Activated CD8-positive, alpha-beta memory T cell treated with anti-CD3 and anti-CD28 coated beads for 36 hours (primary cell): ENCODE measurements around the gene BCCIP. TPM values are rescaled to one million over a fixed set of nuclear protein-coding genes. Genes with fewer than 3 reads are reported as not detected.

Source experiments
- CTCF ChIA-PET: fragments of 350-600 bp; sonication (Branson Sonifier 250); formaldehyde crosslinking; loops from one replicate; lab custom pipeline; 2021; ENCODE audit warnings: antibody characterized with exemption; lab: Charles Lee
- POLR2A ChIA-PET: fragments of 350-600 bp; sonication (Branson Sonifier 250); formaldehyde crosslinking; loops from one replicate; lab custom pipeline; 2021; ENCODE audit warnings: antibody characterized with exemption; lab: Charles Lee
- total RNA-seq, 2 experiments: library from RNA; stranded (reverse); gene quantifications; one replicate each; pipeline ENCODE4 v1.2.3, GENCODE V29; 2021

The BCCIP gene
- total RNA-seq = 100 to 1,000 TPM; 137 to 141 TPM

DNA sequence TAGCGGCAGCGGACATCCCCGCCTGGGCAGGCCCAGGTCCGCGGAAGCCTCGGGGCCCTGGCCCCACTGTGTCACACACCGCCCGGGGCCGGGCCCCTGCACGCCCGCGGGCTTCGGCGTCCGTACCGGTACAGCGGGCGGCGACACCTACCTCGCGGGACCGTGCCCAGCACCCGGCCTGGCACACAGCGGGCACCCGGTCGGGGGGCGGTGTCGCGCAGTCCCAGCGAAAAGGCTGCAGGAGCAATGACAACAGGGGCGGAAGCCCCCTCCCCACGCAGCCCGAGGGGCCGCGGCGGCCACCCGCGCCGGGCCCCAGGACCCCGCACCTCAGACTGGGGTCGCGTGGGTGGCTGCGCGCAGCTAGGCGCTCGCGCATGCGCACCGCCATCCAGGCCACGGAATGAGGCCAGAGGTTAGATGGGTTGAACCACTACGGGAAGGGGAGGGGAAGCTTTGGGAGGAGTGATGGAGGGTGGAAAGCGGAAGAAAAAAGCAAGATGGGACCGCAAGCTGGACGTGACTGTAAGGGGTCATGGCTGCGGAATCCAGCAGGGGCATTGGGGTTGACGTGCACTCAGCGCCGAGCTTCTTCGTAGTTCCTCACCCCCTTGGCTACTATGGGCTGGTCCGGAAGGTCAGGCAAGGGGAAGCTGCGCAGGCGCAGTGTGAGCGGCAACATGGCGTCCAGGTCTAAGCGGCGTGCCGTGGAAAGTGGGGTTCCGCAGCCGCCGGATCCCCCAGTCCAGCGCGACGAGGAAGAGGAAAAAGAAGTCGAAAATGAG, at the start of gene BCCIP, which contains the start of gene UROS:
BCCIP (plus strand) TSS at position 669 of the 785 bp plus-strand sequence; CDS start at position 681, 12 bp downstream.
UROS (minus strand) TSS at position 381 of the 785 bp plus-strand sequence. CDS start 6,759 bp downstream, outside the sequence.
- ChIA-PET CTCF (interaction anchor here (0.7 kb wide), 1 partner anchor 33 kb away, joined by 3 read pairs; no protein-coding TSS in a partner anchor), POLR2A (interaction anchor here (0.5 to 2.4 kb wide), 3 partner anchors 9 to 1041 kb away, joined by 4 to 13 read pairs (median 5); partner anchors contain the start of gene EDRF1)

DNA sequence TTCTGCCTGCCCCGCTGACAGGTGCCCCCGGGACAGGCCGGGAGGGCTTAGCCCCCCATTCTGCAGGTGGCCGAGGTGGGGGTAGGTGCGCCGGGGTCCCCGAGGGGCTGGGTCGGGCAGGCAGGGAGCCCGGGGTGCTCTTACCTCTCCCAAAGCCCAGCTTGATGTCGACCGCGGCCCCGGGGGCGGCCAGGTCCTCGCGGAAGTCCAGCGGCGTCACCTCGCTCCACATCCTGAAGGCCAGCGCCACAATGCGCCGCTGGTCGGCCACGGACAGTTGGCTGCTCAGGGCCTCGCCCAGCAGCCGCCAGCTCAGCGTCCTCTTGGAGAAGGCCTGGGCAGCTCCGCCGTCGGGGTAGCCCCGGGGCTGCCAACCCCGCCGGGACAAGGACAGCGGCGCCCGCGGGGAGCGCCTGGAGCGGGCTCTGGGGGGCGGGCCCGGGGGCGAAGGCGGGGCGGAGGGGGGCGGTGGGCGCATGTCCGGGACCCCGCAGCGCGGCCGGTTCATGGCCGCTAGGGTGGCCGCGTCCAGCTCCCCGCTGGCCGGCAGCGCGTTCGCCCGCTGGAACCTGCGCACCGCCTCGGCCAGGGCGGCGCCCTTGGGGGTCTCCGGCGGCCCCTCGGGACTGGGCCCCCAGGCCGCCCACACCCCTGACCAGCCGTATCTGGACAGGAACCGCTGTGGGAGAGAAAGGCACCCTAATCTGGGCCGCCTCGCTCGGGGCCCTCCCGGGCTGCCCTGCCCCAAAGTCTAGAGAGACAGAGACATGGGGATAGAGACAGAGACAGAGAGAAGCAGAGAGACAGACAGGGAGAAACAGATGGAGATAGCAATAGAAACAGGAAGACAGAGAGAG, 49.4 kb upstream of the BCCIP start:
- ChIA-PET POLR2A (no interaction called here), CTCF (no interaction called here)

DNA sequence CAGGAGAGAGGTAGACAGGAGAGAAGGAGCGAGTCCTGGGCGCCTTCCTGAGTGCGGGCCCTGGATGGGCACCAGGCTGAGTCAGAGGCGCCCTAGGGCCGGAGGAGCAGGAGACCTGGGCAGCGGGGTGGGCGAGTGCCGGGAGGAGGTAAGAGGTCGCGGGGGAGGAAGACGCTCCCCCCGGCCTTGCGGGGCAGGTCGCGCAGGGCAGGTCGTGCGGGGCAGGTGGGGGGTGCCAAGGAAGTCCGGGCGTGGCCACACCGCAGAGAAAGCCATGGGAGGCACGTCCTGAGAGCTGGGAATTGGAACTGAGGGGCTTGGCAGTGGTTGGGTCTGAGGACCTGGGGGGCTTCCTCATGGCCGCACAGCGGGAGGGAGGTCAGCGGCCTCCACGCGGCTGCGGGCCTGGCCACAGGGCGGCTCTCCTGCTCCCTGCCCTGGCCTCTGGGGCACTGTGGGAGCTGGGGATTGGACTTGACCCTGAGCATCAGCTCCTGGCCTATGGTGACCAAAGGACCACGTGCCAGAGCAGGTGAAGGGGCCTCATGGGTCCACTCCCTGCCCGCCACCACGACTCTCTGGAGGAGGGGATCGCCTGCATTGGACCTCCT, 48.7 kb upstream of the BCCIP start:
- CTCF ChIA-PET = no interaction called here
- POLR2A ChIA-PET = no interaction called here

DNA sequence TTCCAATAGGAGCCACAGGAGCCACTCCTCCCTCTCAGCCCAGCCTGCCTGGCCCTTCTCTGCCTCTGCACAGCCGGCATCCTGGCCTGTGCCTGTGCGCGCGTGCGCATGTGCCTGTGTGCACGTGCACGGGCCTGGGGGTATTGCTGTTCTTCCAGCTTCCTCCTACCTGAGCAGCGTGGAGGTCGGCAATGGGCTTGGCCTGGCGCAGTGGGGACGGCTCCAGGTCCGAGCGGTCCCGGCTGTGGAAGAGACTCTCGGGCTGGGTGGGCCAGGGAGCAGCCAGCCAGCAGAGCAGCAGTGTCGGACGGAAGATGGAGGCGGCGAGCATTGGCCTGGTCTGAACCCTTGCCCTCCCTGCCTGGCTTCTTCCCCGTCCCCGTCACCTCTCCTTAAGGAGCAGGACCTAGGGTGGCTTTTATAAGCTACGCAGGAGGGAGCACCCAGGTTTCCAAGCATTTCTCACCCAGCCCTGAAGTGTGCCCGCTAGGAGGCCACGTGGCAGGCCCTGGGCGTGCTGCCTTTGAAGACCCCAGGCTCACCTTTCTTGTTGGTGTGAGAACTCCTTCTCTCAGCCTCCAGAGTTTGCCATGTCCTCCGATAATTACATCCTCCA, 47.7 kb upstream of the BCCIP start, which contains the start of gene MMP21:
MMP21 (minus strand) TSS at position 331 of the 616 bp plus-strand sequence; CDS start at position 331, 0 bp downstream.
- POLR2A ChIA-PET = no interaction called here
- CTCF ChIA-PET = no interaction called here

DNA sequence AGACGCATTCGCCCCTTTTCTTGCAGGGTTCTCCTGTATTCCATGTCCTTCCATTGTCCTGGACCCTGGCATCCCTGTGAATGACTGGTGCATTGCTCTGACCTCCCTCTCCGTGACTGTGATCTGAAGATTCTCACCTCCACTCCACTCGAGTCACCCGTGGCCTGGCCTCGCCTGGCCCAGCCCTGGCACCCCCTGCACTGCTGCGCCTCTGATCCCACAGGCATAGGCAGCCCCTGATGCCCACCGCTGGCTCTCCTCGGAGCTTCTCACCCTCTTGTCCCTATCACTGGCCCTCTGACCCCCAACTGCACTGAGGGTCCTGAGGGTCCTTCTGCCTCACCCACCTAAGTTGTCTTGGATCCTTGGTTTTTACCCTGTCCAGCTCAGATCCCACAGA, 45.5 kb upstream of the BCCIP start:
- CTCF ChIA-PET = no interaction called here
- POLR2A ChIA-PET = no interaction called here

GRCh38 chr10:125778556-125778955, 44.8 kb upstream of the BCCIP start:
- ChIA-PET POLR2A (no interaction called here), CTCF (no interaction called here)

- POLR2A ChIA-PET = no interaction called here
- CTCF ChIA-PET = no interaction called here
These were observed 43.7 kb upstream of the BCCIP start for GRCh38 chr10:125779403-125780327.

DNA sequence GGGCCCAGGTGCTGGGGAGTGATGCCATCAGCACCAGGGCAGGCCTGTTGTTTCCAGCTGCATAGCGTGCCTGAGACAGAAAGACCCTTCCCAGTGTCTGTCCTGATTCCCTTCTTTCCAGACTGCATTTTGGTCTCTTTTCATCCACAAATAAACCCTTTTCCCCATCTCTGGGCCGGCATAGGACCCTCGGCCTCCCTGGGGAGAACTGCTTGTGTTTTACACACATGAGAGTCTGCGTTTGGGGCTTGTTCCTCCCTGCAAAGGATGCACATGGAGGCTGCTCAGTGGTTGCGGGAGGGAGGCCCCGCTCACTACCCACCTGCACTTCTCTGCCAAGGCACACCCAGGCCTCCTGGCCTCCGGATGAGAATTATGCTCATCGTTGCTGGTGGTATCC, 42.0 kb upstream of the BCCIP start:
- ChIA-PET CTCF (no interaction called here), POLR2A (no interaction called here)

DNA sequence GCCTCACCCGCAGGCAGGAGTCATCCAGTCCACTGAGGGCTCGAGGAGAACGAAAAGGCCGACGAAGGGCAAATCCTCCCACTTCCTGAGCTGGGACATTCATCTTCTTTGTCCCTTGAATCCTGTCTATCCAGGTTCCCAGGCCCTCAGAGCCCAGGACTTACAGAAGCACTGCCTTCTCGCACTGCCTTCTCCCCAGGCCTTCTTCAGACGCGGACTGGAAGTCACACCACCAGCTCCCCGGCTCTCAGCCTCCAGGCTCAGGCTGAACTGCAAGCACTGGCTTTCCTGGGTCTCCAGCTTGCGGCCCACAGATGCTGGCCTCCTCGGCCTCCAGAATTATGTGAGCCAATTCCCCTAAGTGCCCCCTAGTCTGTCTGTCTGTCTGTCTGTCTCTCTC, 41.3 kb upstream of the BCCIP start:
- ChIA-PET CTCF (no interaction called here), POLR2A (no interaction called here)

DNA sequence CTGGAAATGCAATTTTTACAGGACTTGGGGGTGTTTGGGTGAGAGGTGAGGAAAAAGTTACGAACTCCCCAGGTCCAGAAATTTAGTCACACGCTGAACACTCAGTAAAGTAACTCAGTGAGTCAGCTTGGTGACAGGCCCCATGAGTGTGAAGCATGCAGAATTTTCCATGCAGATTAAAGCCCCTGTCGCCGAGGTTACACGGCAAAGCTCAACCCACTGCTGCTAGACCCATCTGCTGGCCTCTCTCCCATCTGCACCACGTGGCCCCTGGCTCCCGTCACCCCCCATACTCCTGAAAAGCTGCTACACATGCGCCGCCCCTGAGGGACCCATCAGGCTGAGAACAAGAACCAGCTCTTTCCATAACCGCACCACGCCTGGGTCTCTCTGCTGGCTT, 40.7 kb upstream of the BCCIP start:
- ChIA-PET POLR2A (no interaction called here), CTCF (no interaction called here)

DNA sequence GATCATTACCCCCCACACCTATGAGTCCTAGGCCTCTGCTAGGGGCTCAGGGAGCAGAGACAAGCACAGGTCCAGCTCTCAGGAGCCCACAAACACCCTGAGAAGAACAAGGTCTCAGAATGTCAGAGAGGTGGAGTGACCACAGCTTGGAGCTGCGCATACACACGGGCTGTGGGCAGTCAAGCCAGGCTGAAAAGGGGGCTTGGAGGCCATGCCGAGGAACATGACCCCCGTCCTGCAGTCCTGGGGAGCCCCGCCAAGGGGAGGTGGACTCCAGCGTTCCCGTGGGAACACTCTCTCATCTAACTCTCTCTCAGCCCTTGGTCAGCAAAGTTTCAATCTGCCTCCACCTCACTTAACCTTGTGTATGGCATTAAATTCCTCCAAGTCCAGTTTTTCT, 39.9 kb upstream of the BCCIP start:
- ChIA-PET CTCF (interaction anchor here (0.6 kb wide), 1 partner anchor 75 kb away, joined by 3 read pairs; no protein-coding TSS in a partner anchor), POLR2A (no interaction called here)

- POLR2A ChIA-PET = no interaction called here
- CTCF ChIA-PET = no interaction called here
These were observed 39.4 kb upstream of the BCCIP start for GRCh38 chr10:125783957-125784356.

DNA sequence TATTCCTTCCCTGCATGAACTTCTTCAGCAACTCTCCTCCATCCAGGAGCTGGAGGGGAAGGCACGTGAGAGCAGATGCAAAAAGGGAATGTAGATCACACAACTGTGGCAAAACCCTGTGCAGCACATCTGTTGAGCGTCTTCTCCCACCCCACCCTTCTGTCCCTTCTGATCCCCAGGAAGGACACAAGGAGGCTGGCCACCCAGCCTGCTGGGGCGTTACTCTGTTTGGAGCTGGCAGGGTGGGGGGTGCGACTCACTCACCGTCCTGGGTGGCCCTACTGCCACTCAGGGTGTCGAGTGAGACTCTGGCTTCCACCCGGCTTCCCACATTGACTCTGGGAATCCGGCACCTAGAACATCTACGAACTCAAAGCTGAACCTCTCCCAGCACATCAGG, 37.6 kb upstream of the BCCIP start:
- POLR2A ChIA-PET = no interaction called here
- CTCF ChIA-PET = no interaction called here

DNA sequence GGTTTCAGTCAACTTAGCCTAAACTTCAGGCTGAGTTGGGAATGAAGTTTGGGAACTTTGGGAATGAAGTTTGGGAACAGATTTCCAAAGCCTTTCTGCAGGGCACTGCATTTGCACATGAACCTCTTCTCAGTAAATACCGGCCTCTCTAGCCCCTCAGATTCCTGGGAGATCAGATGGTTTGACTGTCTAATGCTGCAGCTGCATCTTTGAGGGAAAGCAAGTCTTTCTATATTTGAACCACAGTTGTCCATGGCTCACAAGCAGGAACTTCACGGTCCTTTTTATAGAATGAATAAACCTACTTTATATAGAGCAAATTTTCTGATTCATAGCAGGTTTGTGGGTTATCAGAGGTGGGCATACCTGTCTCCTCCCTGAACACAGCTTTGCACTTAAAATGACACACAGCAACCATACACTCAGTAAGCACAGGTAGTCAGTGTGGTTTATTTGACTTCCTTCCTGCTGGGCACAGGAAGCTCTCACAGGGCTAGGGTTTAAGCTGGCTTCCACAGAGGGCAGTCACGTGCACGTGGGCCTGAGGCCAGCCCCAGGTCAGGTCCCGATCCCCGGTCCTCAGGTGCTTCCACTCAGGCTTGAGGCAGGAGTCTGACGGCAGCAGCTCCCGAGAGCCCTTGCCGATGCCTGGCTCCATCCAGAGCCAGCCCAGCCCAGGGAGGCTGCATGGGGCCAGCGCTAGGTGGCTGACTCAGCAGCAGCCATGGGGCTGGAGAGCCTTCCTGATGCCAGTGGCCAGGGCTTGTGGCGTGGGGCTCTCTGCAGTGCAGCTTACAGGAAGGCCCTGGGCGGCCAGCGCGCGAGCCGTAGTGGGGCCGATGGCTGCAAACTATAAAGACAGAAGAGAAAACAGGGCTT, 35.0 kb upstream of the BCCIP start:
- POLR2A ChIA-PET = no interaction called here
- CTCF ChIA-PET = no interaction called here

GRCh38 chr10:125792342-125793300, 30.7 kb upstream of the BCCIP start:
- ChIA-PET CTCF (no interaction called here), POLR2A (no interaction called here)

DNA sequence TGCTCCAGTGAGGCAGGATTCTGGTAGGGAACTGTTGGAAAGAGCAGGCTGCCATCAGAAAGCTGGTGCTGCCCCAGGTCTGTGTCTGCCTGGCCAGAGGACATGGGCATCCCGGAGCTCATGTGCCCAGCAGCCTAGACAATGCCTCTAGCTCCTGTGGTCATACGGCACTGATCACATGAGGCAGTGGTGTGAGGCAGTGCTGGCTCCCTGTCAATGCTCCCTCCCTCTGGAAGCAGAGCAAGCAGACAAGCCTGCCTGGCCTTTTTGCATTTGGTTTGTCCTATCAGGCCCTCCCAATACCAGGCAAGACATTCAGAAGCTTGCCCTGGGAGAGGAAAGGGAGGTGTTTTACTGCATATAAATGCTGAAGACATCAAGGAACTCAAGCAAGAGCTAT, 28.2 kb upstream of the BCCIP start:
- CTCF ChIA-PET = no interaction called here
- POLR2A ChIA-PET = no interaction called here
